RWPE1 (cell line): ENCODE data around the gene RASEF.
"Not testable (repeated sequence)": the region's sequence is repeated elsewhere in the genome, so short reads cannot be mapped to it uniquely, and the experiment has no call there.

Experiments used
- CTCF ChIA-PET: fragments of 350-600 bp; sonication (Branson Sonifier 250); formaldehyde crosslinking; extraction: SDS; loops from one replicate; lab custom pipeline; 2021; lab: Yijun Ruan, JAX
- POLR2A ChIA-PET: fragments of 400-600 bp; formaldehyde crosslinking; extraction: SDS; loops from one replicate; lab custom pipeline; 2020; ENCODE audit warnings: antibody characterized with exemption; ENCODE audit not compliant: low non-redundant PET; lab: Yijun Ruan, JAX
- DNase-seq: peaks from one replicate; pipeline ENCODE4 v3.0.0; 2012; ENCODE audit warnings: low spot score
- H3K27ac ChIP-seq: fragments of 450-650 bp; 2 replicates; pipeline ENCODE4 v1.5.1; 2017
- TF ChIP-seq, protein P1 (sequence below): fragments of 450-650 bp; conservative IDR thresholded peaks from 2 replicates; pipeline ENCODE4 v1.5.1; 2017; ENCODE audit warnings: low read depth, mild to moderate bottlenecking

RASEF gene

DNA sequence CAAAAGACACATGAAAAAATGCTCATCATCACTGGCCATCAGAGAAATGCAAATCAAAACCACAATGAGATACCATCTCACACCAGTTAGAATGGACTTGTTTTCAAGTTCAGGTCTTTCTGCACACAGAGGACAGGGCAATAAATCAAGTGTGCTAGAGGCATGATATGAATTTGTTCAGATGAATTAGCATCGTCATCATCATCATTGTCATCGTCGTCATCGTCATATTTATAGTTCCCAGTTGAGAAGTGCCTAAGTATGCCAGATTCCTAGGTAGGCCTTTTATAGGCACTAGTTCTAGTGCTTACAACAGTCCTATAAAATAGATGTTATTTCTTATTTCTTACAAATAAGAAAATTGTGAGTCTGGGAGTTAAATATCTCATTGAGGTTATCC is 34.7 kb upstream of the RASEF start:
- POLR2A ChIA-PET = no interaction called here
- CTCF ChIA-PET = no interaction called here
- TF ChIP-seq, protein P1, sequence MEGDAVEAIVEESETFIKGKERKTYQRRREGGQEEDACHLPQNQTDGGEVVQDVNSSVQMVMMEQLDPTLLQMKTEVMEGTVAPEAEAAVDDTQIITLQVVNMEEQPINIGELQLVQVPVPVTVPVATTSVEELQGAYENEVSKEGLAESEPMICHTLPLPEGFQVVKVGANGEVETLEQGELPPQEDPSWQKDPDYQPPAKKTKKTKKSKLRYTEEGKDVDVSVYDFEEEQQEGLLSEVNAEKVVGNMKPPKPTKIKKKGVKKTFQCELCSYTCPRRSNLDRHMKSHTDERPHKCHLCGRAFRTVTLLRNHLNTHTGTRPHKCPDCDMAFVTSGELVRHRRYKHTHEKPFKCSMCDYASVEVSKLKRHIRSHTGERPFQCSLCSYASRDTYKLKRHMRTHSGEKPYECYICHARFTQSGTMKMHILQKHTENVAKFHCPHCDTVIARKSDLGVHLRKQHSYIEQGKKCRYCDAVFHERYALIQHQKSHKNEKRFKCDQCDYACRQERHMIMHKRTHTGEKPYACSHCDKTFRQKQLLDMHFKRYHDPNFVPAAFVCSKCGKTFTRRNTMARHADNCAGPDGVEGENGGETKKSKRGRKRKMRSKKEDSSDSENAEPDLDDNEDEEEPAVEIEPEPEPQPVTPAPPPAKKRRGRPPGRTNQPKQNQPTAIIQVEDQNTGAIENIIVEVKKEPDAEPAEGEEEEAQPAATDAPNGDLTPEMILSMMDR = no peak
- H3K27ac ChIP-seq = no peak overlapping the region
- no peak for DNase-seq

DNA sequence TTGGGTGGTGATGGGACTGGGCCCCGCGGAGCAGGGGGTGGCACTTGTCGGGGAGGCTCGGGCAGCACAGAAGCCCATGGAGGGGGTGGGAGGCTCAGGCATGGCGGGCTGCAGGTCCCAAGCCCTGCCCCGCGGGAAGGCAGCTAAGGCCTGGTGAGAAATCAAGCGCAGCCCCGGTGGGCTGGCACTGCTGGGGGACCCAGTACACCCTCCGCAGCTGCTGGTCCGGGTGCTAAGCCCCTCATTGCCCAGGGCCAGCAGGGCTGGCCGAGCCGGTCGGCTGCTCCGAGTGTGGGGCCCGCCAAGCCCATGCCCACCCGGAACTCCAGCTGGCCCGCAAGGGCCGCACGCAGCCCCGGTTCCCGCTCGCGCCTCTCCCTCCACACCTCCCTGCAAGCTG is 30.4 kb upstream of the RASEF start:
- H3K27ac ChIP-seq, CTCF ChIA-PET, DNase-seq, POLR2A ChIA-PET: not testable (repeated sequence)

DNA sequence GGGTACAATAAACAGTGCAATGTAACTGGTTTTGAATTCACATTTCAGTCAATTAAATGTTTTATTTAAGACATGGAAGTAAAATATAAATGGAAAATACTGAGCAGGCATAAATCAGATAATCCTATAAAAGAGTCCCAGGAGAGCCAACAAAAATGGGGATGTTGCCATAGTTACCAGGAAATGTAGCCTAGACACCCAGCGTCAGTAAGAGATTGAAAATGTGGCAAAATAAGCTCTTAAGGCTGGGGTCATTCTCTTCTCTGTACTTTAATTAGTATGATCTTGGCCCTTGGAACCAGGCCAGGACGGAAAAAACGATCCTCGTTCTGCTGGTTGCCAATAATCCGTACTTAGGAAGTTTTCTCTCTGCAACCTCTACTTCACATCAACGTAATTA is 18.9 kb upstream of the RASEF start:
- CTCF ChIA-PET = no interaction called here
- TF ChIP-seq, protein P1 = no peak
- POLR2A ChIA-PET = no interaction called here
- no peak overlapping the region for H3K27ac ChIP-seq
- no peak for DNase-seq

DNA sequence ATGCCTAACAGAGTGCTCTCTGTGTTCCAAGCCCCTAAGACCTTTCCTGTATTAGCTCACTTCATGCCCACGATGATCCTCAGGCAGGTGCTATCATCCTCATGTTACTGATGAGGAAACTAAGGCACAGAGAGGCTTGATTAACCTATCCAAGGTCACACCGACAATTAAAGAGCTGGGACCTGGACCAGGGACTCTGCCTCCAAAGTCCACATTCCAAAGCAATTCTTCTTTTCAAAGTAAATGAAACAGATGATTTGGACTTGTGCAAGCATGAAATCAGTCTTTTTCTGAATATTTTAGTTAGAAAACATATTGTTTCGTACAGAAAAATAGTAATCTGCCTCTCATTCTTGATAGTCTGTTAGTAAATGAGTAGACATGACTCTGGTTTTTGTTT is 18.1 kb upstream of the RASEF start:
- TF ChIP-seq, protein P1 = no peak
- CTCF ChIA-PET = no interaction called here

DNA sequence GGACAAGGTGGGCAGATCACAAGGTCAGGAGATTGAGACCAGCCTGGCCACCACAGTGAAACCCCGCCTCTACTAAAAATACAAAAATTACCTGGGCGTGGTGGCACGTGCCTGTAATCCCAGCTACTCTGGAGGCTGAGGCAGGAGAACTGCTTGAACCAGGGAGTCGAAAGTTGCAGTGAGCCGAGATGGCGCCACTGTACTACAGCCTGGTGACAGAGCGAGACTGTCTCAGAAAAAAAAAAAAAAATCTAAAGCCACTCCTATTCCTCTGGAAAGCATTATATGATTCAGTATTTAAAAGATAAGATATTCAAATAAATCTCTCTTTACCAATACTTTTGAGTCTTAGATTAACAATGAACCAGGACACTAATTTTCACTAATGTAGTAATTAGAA is 13.0 kb upstream of the RASEF start:
- CTCF ChIA-PET = interaction anchor here (0.7 kb wide), 1 partner anchor 20 kb away, joined by 3 read pairs; no protein-coding TSS in a partner anchor
- H3K27ac ChIP-seq, POLR2A ChIA-PET, DNase-seq: not testable (repeated sequence)

More for the DNA sequence above, 18.1 kb upstream of the RASEF start:
- no peak for DNase-seq
- H3K27ac ChIP-seq = no peak overlapping the region
- POLR2A ChIA-PET = no interaction called here

DNA sequence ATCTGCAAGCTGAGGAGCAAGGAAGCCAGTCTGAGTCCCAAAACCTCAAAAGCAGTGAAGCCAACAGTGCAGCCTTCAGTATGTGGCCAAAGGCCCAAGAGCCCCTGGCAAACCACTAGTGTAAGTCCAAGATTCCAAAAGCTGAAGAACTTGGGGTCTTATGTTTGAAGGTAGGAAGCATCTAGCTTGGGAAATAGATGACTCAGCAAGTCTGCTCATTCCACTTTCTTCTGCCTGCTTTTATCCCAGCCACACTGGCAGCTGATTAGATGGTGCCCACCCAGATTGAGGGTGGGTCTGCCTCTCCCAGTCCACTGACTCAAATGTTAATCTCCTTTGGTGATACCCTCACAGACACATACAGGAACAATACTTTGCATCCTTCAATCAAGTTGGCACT is 9.6 kb upstream of the RASEF start:
- CTCF ChIA-PET = interaction anchor here (1.2 kb wide), 1 partner anchor 10 kb away, joined by 5 read pairs; the partner anchor contains the start of gene RASEF
- DNase-seq, H3K27ac ChIP-seq, POLR2A ChIA-PET: not testable (repeated sequence)

DNA sequence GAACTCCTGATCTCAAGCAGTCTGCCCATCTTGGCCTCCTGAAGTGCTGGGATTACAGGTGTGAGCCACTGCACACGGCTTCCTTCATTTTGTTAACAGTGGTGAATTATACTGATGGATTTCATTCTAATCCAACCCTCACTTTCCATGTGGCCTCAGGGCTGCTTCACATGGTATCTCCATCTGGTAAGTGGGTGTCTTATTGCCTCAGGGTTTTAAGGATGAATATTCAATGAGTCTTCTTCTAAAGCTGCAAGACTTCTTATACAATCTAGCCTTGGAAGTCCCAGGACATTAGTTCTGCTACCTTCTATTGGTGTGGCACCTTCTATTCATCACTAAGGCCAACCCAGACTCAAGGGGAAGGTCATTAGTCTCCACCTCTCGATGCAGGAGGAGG is 8.7 kb upstream of the RASEF start:
- ChIA-PET POLR2A (no interaction called here), CTCF (interaction anchor here (0.6 kb wide), 1 partner anchor 466 kb away, joined by 6 read pairs; no protein-coding TSS in a partner anchor)
- no peak for DNase-seq
- TF ChIP-seq, protein P1 = no peak
- H3K27ac ChIP-seq = no peak overlapping the region

DNA sequence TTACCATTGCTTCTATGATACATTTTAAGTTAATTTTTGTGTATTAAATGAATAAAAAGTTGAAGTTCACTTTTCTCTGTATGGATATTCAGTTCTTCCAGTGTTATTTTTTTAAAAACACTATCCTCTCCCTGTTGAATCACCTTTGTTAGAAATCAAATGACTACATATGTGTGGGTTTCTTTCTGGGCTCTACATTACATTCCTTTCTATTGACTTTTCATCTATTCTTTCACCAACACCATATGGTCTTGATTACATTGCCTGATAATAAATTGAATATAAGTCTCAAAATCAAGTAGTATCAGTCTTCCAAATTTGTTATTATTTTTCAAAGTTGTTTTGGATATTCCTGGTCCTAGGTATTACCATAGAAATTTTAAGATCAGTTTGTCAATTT is 7.3 kb upstream of the RASEF start:
- no peak overlapping the region for H3K27ac ChIP-seq
- peak; percentile 31 for DNase-seq
- CTCF ChIA-PET = no interaction called here
- TF ChIP-seq, protein P1 = no peak
- POLR2A ChIA-PET = no interaction called here
